ENCODE data around the gene DEFB131A. TPM values are rescaled to one million over a fixed set of nuclear protein-coding genes. Genes with fewer than 3 reads are reported as not detected.
"Not testable (repeated sequence)": the region's sequence is repeated elsewhere in the genome, so short reads cannot be mapped to it uniquely, and the experiment has no call there.

The DEFB131A gene, protein sequence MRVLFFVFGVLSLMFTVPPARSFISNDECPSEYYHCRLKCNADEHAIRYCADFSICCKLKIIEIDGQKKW
- total RNA-seq = not detected in 2 replicates

DNA sequence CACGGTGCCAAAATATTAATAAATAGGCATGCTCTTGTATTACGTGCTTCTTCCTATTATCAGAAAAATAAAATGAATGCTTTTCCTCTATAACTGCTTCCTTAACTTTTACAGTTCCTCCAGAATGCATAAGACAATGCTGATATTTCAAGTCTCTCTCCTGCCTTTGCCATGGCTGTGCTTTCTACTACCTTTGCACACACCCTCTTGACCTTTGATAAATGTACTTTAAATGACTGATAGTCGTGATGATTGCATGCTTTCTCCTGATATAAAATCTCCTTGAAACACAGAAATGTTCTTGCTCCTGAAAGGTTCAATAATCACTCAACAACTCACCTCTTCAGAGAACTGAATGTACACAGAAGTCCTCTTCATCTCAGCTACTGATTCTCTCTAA lies at the start of gene DEFB131A:
DEFB131A (plus strand) TSS at position 301 of the 400 bp plus-strand sequence. CDS start 120 bp downstream, outside the sequence.
- H3K4me1 Mint-ChIP-seq (ENCODE audit: low read depth); H3K4me3 Mint-ChIP-seq; DNase-seq (ENCODE audit: low spot score); H3K36me3 Mint-ChIP-seq (ENCODE audit: low read depth); H3K27ac Mint-ChIP-seq; H3K27me3 Mint-ChIP-seq (ENCODE audit: insufficient read depth); H3K9me3 Mint-ChIP-seq; intact Hi-C loops (cut with micrococcal nuclease): not testable (repeated sequence)

DNA sequence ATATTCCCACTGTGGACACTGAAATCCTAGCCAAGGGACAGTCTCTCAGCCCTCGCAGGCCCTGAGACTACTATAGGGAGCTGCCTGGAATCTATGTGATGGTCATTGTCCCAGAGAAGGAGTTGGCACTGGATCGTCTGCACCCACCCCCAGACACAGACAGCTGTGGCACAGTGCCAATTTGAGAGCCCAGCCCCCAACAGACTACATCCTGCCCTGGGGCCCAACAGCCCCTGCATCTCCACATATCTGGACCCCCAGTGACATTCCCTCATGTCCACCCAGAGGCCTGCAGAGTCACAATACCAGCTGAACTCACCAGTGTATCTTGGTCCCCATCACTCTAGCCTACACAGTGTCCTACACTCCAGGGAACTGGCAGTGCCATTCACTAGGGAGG lies 38.4 kb upstream of the DEFB131A start:
- H3K4me1 Mint-ChIP-seq (ENCODE audit: low read depth); DNase-seq (ENCODE audit: low spot score); H3K27me3 Mint-ChIP-seq (ENCODE audit: insufficient read depth); H3K9me3 Mint-ChIP-seq; H3K27ac Mint-ChIP-seq; H3K36me3 Mint-ChIP-seq (ENCODE audit: low read depth); intact Hi-C loops (cut with micrococcal nuclease); H3K4me3 Mint-ChIP-seq: not testable (repeated sequence)

DNA sequence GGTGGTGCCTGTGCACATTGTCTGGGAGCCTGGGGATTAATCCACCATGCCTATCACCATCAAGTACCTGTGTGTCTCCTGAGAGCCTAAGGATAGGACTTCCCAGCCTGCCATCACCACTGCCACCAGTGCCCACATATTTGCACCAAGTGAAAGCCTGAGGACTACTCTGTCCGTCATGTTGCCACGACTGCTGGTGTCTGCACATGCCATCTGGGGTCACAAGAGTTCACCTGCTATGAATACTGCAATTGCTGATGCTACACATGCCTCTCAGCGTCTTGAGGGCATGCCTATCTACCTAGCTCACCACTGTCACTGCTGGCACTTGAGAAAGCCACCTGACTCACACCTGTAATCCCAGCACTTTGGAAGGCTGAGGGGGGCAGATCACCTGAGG lies 37.7 kb upstream of the DEFB131A start:
- H3K27me3 Mint-ChIP-seq (ENCODE audit: insufficient read depth); H3K27ac Mint-ChIP-seq; H3K36me3 Mint-ChIP-seq (ENCODE audit: low read depth); H3K4me1 Mint-ChIP-seq (ENCODE audit: low read depth); H3K9me3 Mint-ChIP-seq; intact Hi-C loops (cut with micrococcal nuclease); H3K4me3 Mint-ChIP-seq; DNase-seq (ENCODE audit: low spot score): not testable (repeated sequence)

DNA sequence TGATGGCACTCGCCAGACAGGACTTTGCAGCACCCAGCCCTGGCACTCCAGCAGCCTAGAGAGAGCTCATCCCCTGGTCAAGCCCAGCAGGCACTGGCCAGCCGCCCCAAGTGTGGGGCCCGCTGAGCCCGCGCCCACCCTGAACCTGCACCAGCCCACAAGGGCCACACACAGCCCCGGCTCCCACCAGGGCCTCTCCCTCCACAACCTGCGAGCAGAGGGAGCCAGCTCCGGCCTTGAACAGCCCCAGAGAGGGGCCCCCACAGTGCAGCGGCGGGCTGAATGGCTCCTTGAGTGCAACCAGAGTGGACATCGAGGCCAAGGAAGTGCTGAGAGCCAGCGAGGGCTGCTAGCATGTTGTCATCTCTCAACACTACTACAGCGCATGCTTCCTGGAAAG lies 34.4 kb upstream of the DEFB131A start:
- no peaks in the 10 kb centered on the region for H3K27me3 Mint-ChIP-seq (ENCODE audit: insufficient read depth)
- no peaks in the 10 kb centered on the region for H3K9me3 Mint-ChIP-seq
- H3K4me3 Mint-ChIP-seq = no peak overlapping the region

DNA sequence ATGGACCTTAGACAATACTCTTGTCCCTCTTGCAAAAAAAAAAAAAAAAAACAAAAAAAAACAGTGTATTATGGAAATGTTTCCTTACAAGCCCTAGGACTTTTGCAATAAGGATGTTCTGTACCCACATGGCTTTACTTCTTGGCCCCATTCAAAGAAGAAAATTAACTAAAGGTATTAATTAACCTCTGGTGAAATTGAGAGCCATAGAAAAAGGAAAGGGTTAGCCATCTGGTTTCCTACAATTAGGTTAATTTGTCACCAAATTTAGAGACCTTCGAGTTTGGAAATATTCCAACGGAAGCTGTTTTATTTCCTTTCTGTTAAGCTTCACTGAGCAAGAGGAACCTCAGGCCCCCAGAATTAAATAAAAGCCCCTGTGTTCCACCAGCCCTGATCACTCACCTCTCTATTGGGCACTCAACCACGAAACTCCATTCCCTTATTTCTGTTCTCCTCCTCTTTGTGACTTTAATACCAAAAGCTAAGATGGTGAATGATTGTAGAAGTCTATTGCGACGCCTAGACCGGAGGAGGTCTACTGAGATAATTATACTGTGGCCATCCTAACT lies 22.2 kb upstream of the DEFB131A start:
- H3K4me1 Mint-ChIP-seq (ENCODE audit: low read depth); H3K4me3 Mint-ChIP-seq; intact Hi-C loops (cut with micrococcal nuclease); H3K9me3 Mint-ChIP-seq; DNase-seq (ENCODE audit: low spot score); H3K27me3 Mint-ChIP-seq (ENCODE audit: insufficient read depth); H3K36me3 Mint-ChIP-seq (ENCODE audit: low read depth); H3K27ac Mint-ChIP-seq: not testable (repeated sequence)

More for the DNA sequence above, 34.4 kb upstream of the DEFB131A start:
- Mint-ChIP-seq H3K36me3 (ENCODE audit: low read depth) (no peaks in the 10 kb centered on the region), H3K27ac (no peak overlapping the region), H3K4me1 (ENCODE audit: low read depth) (no peaks in the 10 kb centered on the region)
- intact Hi-C loops (cut with micrococcal nuclease) = no loop called here
- no peak for DNase-seq (ENCODE audit: low spot score)

DNA sequence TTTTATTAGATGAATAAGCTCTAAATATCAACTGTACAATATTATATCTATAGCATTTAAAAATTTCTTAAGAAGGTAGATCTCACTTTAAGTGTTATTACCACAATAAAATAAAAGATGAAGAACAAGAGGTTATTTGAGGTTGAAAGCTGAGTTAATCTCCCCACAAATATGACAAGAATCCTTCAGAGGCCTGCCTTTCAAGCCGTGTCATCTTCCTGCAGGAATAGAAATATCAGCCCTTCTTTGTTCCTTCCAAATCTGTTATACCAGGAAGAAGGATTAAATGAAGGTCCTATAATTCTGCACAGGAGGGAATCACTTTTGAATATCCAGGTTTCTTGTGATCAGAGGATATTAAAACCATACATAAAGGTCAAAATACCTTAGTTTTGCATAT lies 18.3 kb upstream of the DEFB131A start:
- H3K9me3 Mint-ChIP-seq; H3K4me3 Mint-ChIP-seq; intact Hi-C loops (cut with micrococcal nuclease); H3K27me3 Mint-ChIP-seq (ENCODE audit: insufficient read depth); H3K27ac Mint-ChIP-seq; H3K4me1 Mint-ChIP-seq (ENCODE audit: low read depth); H3K36me3 Mint-ChIP-seq (ENCODE audit: low read depth); DNase-seq (ENCODE audit: low spot score): not testable (repeated sequence)

DNA sequence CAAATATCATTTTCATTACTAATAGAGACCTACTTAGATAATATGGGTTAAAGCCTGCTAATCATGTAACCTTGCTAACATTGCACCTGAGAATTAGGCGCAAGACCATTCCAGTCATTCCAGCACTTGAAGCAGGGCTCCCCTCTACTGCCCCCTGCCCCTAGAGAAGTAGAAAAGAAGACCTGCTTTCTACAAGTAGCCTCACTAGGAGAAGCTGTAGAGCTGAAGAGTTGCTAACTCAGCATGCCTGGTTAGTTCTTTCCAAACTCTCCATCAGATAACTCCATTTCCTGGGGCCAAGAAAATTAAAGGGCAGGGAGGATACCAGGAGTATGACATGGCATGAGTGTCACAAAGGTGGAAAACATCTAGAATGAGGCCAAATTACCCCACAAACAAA lies 14.2 kb upstream of the DEFB131A start:
- H3K9me3 Mint-ChIP-seq; H3K4me3 Mint-ChIP-seq; DNase-seq (ENCODE audit: low spot score); H3K36me3 Mint-ChIP-seq (ENCODE audit: low read depth); intact Hi-C loops (cut with micrococcal nuclease); H3K27ac Mint-ChIP-seq; H3K4me1 Mint-ChIP-seq (ENCODE audit: low read depth); H3K27me3 Mint-ChIP-seq (ENCODE audit: insufficient read depth): not testable (repeated sequence)

DNA sequence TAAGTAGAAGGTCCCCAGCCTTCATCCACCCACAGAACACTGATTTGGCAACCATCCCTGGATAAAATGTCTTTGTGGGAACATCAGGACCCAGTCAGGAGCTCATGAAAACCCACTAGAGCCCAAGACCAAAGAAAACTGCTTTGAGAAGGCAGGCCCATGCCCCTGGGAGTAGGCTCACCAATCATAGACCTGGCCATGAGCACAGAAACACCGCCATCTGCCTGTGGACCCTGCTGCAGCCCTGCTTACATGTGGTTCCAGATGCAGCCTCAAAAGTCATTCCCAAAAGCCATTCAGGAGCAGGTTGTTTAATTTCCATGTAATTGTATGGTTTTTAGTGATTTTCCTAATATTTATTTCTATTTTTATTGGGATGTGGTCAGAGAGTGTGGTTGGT lies 10.9 kb upstream of the DEFB131A start:
- H3K4me3 Mint-ChIP-seq; intact Hi-C loops (cut with micrococcal nuclease); H3K4me1 Mint-ChIP-seq (ENCODE audit: low read depth); H3K36me3 Mint-ChIP-seq (ENCODE audit: low read depth); H3K9me3 Mint-ChIP-seq; DNase-seq (ENCODE audit: low spot score); H3K27me3 Mint-ChIP-seq (ENCODE audit: insufficient read depth); H3K27ac Mint-ChIP-seq: not testable (repeated sequence)

DNA sequence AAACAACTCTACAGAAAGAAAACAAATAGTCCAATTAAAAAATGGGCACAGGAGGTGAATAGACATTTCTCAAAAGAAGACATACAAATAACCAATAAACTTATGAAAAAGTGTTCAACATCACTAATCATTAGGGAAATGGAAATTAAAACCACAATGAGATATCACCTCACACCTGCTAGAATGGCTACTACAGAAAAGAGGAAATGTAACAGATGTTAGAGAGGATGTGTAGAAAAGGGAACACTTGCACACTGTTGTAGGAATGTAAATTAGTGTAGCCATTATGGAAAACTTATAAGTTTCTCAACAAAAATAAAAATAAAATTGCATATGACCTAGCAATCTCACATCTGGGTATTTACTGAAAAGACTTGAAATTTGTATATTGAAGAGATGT lies 7.5 kb upstream of the DEFB131A start:
- DNase-seq (ENCODE audit: low spot score); H3K9me3 Mint-ChIP-seq; H3K27ac Mint-ChIP-seq; H3K36me3 Mint-ChIP-seq (ENCODE audit: low read depth); H3K4me3 Mint-ChIP-seq; intact Hi-C loops (cut with micrococcal nuclease); H3K4me1 Mint-ChIP-seq (ENCODE audit: low read depth); H3K27me3 Mint-ChIP-seq (ENCODE audit: insufficient read depth): not testable (repeated sequence)

DNA sequence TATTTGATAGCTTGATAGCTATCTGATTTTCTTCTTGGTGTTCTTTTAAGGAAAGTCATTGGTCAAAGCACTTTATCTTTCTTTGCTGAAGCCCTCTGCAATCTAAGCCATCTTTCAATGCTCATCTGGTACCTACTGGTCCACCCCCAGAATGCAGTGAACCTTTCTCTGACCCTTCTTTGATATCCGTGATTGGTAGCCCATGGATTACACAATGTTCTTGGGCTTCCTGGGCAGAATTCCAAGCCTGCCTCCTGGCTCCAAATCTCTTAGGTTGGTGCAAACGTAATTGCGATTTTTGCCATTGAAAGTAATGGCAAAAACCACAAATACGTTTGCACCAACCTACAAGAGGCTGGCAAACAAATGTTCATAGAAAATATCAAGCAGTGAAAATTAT lies 1.9 kb upstream of the DEFB131A start:
- DNase-seq (ENCODE audit: low spot score); H3K9me3 Mint-ChIP-seq; H3K27ac Mint-ChIP-seq; H3K27me3 Mint-ChIP-seq (ENCODE audit: insufficient read depth); H3K4me3 Mint-ChIP-seq; H3K36me3 Mint-ChIP-seq (ENCODE audit: low read depth); H3K4me1 Mint-ChIP-seq (ENCODE audit: low read depth); intact Hi-C loops (cut with micrococcal nuclease): not testable (repeated sequence)

DNA sequence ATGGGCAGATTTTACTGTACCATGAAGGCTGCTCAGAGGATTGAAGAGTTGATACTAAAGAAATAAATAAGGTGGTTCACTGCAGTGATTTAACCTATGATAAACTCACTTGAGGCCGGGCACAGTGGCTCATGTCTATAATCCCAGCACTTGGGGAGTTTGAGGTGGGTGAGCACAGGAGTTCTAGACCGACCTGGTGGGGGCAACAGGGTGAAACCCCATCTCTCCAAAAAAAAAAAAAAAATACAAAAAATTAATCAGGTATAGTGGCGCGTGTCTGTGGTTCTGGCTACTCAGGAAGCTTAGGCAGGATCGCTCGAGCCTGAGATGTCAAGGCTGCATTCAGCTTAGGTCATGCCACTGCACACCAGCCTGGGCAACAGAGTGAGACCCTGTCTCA lies 467 bp downstream of the DEFB131A start:
- H3K36me3 Mint-ChIP-seq (ENCODE audit: low read depth); intact Hi-C loops (cut with micrococcal nuclease); H3K9me3 Mint-ChIP-seq; H3K4me1 Mint-ChIP-seq (ENCODE audit: low read depth); H3K27me3 Mint-ChIP-seq (ENCODE audit: insufficient read depth); H3K4me3 Mint-ChIP-seq; H3K27ac Mint-ChIP-seq; DNase-seq (ENCODE audit: low spot score): not testable (repeated sequence)

DNA sequence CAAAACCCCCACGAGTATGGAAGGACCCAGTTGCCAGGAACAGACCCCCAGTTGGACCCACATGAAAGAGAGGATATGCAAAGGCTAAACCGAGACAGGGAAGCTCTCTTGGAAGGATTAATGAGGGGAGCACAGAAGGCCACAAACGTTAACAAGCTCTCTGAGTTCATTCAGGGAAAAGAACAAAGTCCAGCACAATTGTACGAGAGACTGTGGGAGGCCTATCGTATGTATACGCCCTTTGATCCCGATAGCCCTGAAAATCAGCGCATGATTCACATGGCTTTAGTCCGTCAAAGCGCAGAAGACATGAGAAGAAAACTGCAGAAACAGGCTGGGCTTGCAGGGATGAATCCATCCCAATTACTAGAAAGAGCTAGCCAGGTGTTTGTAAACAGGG lies 8.0 kb downstream of the DEFB131A start:
- H3K36me3 Mint-ChIP-seq (ENCODE audit: low read depth); H3K9me3 Mint-ChIP-seq; DNase-seq (ENCODE audit: low spot score); H3K27ac Mint-ChIP-seq; H3K4me3 Mint-ChIP-seq; H3K27me3 Mint-ChIP-seq (ENCODE audit: insufficient read depth); intact Hi-C loops (cut with micrococcal nuclease); H3K4me1 Mint-ChIP-seq (ENCODE audit: low read depth): not testable (repeated sequence)

DNA sequence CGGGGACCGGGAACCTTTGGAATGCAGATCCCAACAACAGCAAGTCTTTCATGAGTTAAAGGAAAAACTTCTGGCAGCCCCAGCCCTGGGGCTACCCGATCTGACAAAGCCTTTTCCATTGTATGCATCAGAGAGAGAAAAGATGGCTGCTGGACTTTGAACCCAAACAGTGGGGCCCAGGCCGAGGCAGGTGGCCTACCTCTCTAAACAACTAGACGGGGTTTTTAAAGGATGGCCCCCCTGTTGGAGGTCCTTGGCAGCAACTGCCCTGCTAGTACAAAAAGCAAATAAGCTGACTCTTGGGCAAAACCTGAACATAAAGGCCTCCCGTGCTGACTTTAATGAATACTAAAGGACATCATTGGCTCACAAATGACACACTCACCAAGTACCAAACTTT lies 10.1 kb downstream of the DEFB131A start:
- DNase-seq (ENCODE audit: low spot score); H3K36me3 Mint-ChIP-seq (ENCODE audit: low read depth); H3K4me1 Mint-ChIP-seq (ENCODE audit: low read depth); H3K9me3 Mint-ChIP-seq; H3K27me3 Mint-ChIP-seq (ENCODE audit: insufficient read depth); H3K4me3 Mint-ChIP-seq; H3K27ac Mint-ChIP-seq; intact Hi-C loops (cut with micrococcal nuclease): not testable (repeated sequence)

DNA sequence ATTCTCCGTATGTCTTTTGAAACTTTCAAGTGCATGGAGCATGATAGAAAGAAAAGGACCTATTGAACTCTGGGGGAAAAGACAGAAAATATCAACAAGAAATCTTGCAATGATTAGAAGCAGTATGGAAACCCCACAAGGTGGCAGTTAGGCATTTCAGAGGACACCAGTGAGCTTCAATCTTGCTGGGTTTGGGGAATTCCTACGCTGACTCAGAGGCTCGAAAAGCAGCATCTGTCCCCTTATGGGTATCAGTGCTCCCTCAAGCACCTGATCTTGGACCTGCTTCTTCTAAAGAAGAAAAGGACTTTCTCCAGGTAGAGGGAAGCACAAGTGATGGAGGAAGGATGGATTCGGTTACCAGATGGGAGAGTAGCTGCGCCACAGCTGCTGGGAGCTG lies 10.8 kb downstream of the DEFB131A start:
- H3K36me3 Mint-ChIP-seq (ENCODE audit: low read depth); DNase-seq (ENCODE audit: low spot score); H3K4me3 Mint-ChIP-seq; intact Hi-C loops (cut with micrococcal nuclease); H3K4me1 Mint-ChIP-seq (ENCODE audit: low read depth); H3K9me3 Mint-ChIP-seq; H3K27me3 Mint-ChIP-seq (ENCODE audit: insufficient read depth); H3K27ac Mint-ChIP-seq: not testable (repeated sequence)

Measured in activated T-helper 1 cell treated with anti-CD3 and anti-CD28 coated beads, Interleukin-12 subunit alpha, Interleukin-12 subunit beta, Interleukin-2, Interleukin-4 antibody, amounts not matched to agents 30 ng/mL and 10 ng/mL and 1 ng/mL, durations not matched to agents 14 hours and 24 hours and 36 hours (primary cell).